Panc1 (cell line): ENCODE measurements around the gene NLRP12.

Source experiments
- TF ChIP-seq, protein P1 (sequence below), 2 experiments: IDR thresholded peaks; 2 replicates each; pipeline ENCODE4 v1.6.1; 2011 to 2012; ENCODE audit warnings: low read depth in 2 of 2, control low read depth in 1 of 2, low read length in 1 of 2, mild to moderate bottlenecking in 1 of 2, moderate library complexity in 1 of 2; ENCODE audit not compliant: insufficient read depth in 1 of 2
- TF ChIP-seq, protein P2 (sequence below): fragments of 450-650 bp; IDR thresholded peaks from 2 replicates; pipeline ENCODE4 v1.5.1; 2017; ENCODE audit warnings: mild to moderate bottlenecking

DNA sequence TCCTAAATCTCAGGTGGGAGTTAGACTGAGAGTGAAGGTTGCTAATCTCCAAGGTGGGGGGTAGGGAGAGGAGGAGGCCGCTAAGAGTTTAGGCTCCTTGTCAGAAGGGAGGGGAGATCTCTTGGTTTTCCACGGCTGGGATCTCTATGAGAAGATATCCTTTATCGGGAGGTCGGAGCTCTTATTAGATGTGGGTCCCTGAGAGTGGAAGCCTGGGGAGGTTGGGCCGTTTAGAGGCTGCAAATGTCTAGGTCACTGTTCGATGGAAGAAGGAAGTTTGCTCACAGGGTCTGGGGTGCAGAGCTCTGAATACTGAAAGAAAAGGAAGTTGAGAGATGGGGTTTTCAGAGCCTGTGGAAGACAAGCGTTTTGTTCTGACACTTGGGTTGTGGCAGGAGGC lies 47.3 kb upstream of the NLRP12 start:
- TF ChIP-seq, protein P1, sequence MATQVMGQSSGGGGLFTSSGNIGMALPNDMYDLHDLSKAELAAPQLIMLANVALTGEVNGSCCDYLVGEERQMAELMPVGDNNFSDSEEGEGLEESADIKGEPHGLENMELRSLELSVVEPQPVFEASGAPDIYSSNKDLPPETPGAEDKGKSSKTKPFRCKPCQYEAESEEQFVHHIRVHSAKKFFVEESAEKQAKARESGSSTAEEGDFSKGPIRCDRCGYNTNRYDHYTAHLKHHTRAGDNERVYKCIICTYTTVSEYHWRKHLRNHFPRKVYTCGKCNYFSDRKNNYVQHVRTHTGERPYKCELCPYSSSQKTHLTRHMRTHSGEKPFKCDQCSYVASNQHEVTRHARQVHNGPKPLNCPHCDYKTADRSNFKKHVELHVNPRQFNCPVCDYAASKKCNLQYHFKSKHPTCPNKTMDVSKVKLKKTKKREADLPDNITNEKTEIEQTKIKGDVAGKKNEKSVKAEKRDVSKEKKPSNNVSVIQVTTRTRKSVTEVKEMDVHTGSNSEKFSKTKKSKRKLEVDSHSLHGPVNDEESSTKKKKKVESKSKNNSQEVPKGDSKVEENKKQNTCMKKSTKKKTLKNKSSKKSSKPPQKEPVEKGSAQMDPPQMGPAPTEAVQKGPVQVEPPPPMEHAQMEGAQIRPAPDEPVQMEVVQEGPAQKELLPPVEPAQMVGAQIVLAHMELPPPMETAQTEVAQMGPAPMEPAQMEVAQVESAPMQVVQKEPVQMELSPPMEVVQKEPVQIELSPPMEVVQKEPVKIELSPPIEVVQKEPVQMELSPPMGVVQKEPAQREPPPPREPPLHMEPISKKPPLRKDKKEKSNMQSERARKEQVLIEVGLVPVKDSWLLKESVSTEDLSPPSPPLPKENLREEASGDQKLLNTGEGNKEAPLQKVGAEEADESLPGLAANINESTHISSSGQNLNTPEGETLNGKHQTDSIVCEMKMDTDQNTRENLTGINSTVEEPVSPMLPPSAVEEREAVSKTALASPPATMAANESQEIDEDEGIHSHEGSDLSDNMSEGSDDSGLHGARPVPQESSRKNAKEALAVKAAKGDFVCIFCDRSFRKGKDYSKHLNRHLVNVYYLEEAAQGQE (IDR thresholded peaks at IDR 0.05; ENCODE audit: insufficient read depth in 1 of 2, low read depth in 2 of 2, low read length in 1 of 2): no peak
- TF ChIP-seq, protein P2, sequence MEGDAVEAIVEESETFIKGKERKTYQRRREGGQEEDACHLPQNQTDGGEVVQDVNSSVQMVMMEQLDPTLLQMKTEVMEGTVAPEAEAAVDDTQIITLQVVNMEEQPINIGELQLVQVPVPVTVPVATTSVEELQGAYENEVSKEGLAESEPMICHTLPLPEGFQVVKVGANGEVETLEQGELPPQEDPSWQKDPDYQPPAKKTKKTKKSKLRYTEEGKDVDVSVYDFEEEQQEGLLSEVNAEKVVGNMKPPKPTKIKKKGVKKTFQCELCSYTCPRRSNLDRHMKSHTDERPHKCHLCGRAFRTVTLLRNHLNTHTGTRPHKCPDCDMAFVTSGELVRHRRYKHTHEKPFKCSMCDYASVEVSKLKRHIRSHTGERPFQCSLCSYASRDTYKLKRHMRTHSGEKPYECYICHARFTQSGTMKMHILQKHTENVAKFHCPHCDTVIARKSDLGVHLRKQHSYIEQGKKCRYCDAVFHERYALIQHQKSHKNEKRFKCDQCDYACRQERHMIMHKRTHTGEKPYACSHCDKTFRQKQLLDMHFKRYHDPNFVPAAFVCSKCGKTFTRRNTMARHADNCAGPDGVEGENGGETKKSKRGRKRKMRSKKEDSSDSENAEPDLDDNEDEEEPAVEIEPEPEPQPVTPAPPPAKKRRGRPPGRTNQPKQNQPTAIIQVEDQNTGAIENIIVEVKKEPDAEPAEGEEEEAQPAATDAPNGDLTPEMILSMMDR: no peak
